Prostate gland (tissue), 2 donors: ENCODE measurements around the gene UBA52. TPM values are rescaled to one million over a fixed set of nuclear protein-coding genes. Genes with fewer than 3 reads are reported as not detected.

Experiments
- DNase-seq: peaks from one replicate; pipeline ENCODE4 v3.0.0-alpha.2; 2019; ENCODE audit warnings: low spot score
- H3K27ac ChIP-seq, 2 donors: fragments of 200-600 bp; sonication (generic); 2 replicates each; pipeline ENCODE4 v1.5.1; 2017 to 2019
- H3K27me3 ChIP-seq: fragments of 200-600 bp; sonication (generic); replicated peaks from 2 replicates; pipeline ENCODE4 v1.5.1; 2019; ENCODE audit not compliant: insufficient read depth
- H3K36me3 ChIP-seq, 2 donors: fragments of 200-600 bp; sonication (generic); 1 replicate in 1 of 2; 2 replicates in 1 of 2; pipeline versions ENCODE4 v1.5.1 to v1.8.1; 2017 to 2019
- H3K4me1 ChIP-seq: fragments of 200-600 bp; sonication (generic); replicated peaks from 2 replicates; pipeline ENCODE4 v1.5.1; 2019
- H3K4me3 ChIP-seq, 2 donors: fragments of 200-600 bp; sonication (generic); 2 replicates each; pipeline ENCODE4 v1.5.1; 2017 to 2019
- H3K9me3 ChIP-seq: fragments of 200-600 bp; sonication (generic); 2 replicates; pipeline ENCODE4 v1.5.1; 2017
- CTCF ChIP-seq, 4 experiments: fragments of 200-600 bp in 2 of 4; fragments of 450-650 bp in 2 of 4; sonication (generic) in 2 of 4; IDR thresholded peaks; 1 replicate in 3 of 4; 2 replicates in 1 of 4; pipeline ENCODE4 v1.5.1; 2016 to 2019; ENCODE audit warnings: antibody characterized with exemption in 4 of 4, mild to moderate bottlenecking in 2 of 4, moderate library complexity in 2 of 4
- POLR2A ChIP-seq: fragments of 450-650 bp; IDR thresholded peaks from one replicate; pipeline ENCODE4 v1.6.1; 2016; ENCODE audit warnings: antibody characterized with exemption, mild to moderate bottlenecking
- POLR2AphosphoS5 ChIP-seq: sonication (generic); formaldehyde crosslinking; IDR thresholded peaks from one replicate; pipeline ENCODE4 v1.6.1; 2017; ENCODE audit warnings: antibody characterized with exemption
- WGBS: methylation state at CpG from one replicate; pipeline ENCODE4 v1.1.5; 2018; 5-methylcytosine and 5-hydroxymethylcytosine counted together
- intact Hi-C: fragments of 100-400 bp; cut with DNase I; formaldehyde crosslinking; loops from one replicate; pipeline ENCODE4 v1.14.2; 2022
- total RNA-seq, 2 donors: library from RNA; depleted of rRNA; stranded (reverse); fragments of >200 nt; gene quantifications; one replicate each; pipeline ENCODE4 v1.1.0, GENCODE V29; 2016

UBA52 gene
- total RNA-seq, 2 donors from 2014 or later: 646 to 738 TPM

GRCh38 chr19:18562086-18562485, 9.6 kb upstream of the UBA52 start:
- Histone ChIP-seq H3K9me3 (no peaks in the 10 kb centered on the region), H3K36me3 (peaks cover 0 to 14% of the 10 kb centered on the region in 2 donors), H3K27ac (no peak overlapping the region), H3K4me3 (no peak overlapping the region), H3K4me1 (peaks cover 7% of the 10 kb centered on the region), H3K27me3 (no peaks in the 10 kb centered on the region)
- TF ChIP-seq POLR2AphosphoS5 (no peak), CTCF (IDR thresholded peaks at IDR 0.05) (no peak), POLR2A (no peak)
- no peak for DNase-seq
- intact Hi-C loops: no loop called here
- 61% methylated on average over 14 of the region's 14 CpGs for WGBS

- Histone ChIP-seq H3K4me1 (no peaks in the 10 kb centered on the region), H3K4me3 (no peak overlapping the region), H3K9me3 (no peaks in the 10 kb centered on the region), H3K27me3 (no peaks in the 10 kb centered on the region), H3K36me3 (peaks cover 2 to 14% of the 10 kb centered on the region in 2 donors), H3K27ac (no peak overlapping the region)
- intact Hi-C loops: no loop called here
- TF ChIP-seq POLR2A (no peak), CTCF (IDR thresholded peaks at IDR 0.05) (no peak), POLR2AphosphoS5 (no peak)
- DNase-seq: no peak
- WGBS: 88% methylated on average over 7 of the region's 8 CpGs
These were observed 4.7 kb upstream of the UBA52 start for GRCh38 chr19:18566953-18567352.

- H3K27ac ChIP-seq: no peak overlapping the region
- no peak for TF ChIP-seq CTCF (IDR thresholded peaks at IDR 0.05)
- no peak for TF ChIP-seq POLR2A
- no peak for TF ChIP-seq POLR2AphosphoS5
- H3K4me3 ChIP-seq: no peak overlapping the region
- no peaks in the 10 kb centered on the region for H3K9me3 ChIP-seq
- peaks cover 11% of the 10 kb centered on the region for H3K4me1 ChIP-seq
- WGBS: 91% methylated on average over 15 of the region's 15 CpGs
- intact Hi-C loops: no loop called here
- peaks cover 2 to 17% of the 10 kb centered on the region in 2 donors for H3K36me3 ChIP-seq
- DNase-seq: no peak
- no peaks in the 10 kb centered on the region for H3K27me3 ChIP-seq
These were observed 3.3 kb upstream of the UBA52 start for GRCh38 chr19:18568367-18568766.

- Histone ChIP-seq H3K36me3 (peaks cover 10 to 17% of the 10 kb centered on the region in 2 donors), H3K27ac (no peak overlapping the region), H3K9me3 (no peaks in the 10 kb centered on the region), H3K27me3 (no peaks in the 10 kb centered on the region), H3K4me1 (peaks cover 11% of the 10 kb centered on the region), H3K4me3 (no peak overlapping the region)
- no peak for DNase-seq
- intact Hi-C loops: loop anchor here (5.0 kb wide), 1 partner anchor 122 kb away; no protein-coding TSS in a partner anchor
- 96% methylated on average over 18 of the region's 18 CpGs for WGBS
- TF ChIP-seq POLR2AphosphoS5: no peak
- TF ChIP-seq CTCF (IDR thresholded peaks at IDR 0.05): no peak
- no peak for TF ChIP-seq POLR2A
These were observed 3.1 kb downstream of the UBA52 start for GRCh38 chr19:18574691-18575291.

- Histone ChIP-seq H3K4me1 (peaks cover 11% of the 10 kb centered on the region), H3K27me3 (no peaks in the 10 kb centered on the region), H3K4me3 (no peak overlapping the region), H3K36me3 (peaks cover 10 to 17% of the 10 kb centered on the region in 2 donors), H3K27ac (no peak overlapping the region), H3K9me3 (no peaks in the 10 kb centered on the region)
- intact Hi-C loops: no loop called here
- TF ChIP-seq POLR2AphosphoS5 (no peak), CTCF (IDR thresholded peaks at IDR 0.05) (no peak), POLR2A (no peak)
- WGBS: 97% methylated on average over 8 of the region's 8 CpGs
- no peak for DNase-seq
These were observed 4.7 kb downstream of the UBA52 start for GRCh38 chr19:18576383-18576782.
